ENCODE results near the gene EXOC6B.
"Not testable (repeated sequence)": the region's sequence is repeated elsewhere in the genome, so short reads cannot be mapped to it uniquely, and the experiment has no call there.

The EXOC6B gene

DNA sequence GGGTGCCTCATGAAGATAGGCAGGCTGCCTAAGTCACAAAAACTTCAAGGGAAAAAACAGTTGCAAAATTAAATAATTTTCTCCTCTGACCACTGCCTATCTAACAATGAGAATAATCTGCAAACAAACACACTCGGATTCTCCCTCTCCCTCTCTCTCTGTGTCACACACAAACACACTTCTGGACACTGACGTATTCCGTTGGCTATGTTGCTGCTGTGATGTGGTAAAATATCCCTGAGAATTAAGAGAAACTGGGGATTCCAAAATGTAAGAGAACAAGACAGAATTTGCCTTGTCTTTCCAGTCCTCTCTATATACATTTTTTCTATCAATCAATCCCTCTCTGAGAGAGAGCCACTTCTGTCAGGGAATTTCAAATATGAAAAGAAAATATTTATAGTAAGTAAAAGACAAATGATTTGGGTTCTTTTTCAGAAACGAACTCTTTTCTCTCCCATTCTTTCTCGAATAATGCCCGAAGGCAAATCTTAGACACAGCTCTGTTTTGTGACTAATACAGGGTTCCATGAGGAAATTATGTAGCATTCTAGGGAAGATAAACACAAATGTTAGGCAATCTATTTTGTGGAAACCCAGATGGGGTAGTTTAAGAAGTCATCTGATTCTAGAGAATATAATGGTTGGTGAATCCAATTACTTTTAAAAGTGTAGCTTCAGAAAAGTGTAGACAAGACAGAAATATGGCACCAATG, 367.9 kb downstream of the EXOC6B start:
- no peak for DNase-seq (ENCODE audit: low spot score)

DNA sequence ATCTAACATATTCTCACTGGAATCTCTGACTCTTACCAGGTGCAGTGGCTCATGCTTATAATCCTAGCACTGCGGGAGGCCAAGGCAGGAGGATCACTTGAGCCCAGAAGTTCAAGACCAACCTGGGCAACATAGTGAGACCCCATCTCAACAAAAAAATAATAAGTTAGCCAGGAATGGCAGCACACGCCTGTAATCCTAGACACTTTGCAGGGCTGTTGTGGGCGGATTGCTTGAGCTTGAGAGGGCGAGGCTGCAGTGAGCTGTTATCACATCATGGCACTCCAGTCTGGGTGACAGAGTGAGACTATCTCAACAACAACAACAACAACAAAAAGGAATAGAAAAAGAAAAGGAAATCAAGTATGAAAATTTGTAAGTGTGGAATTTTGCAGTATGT, 371.6 kb downstream of the EXOC6B start:
- DNase-seq (ENCODE audit: low spot score): no peak

DNA sequence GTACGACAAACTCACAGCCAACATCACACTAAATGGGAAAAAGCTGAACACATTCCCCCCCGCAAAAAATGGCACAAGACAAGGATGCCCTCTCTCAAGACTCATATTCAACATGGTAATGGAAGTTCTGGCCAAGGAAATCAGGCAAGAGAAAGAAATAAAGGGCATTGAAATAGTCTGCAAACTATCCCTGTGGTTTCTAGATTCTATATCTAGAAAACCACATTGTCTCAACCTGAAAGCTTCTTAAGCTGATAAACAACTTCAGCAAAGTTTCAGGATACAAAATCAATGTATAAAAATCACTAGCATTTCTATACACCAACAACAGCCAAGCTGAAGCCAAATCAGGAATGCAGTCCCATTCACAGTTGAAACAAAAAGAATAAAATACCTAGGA, 383.6 kb downstream of the EXOC6B start:
- DNase-seq (ENCODE audit: low spot score): no peak

DNA sequence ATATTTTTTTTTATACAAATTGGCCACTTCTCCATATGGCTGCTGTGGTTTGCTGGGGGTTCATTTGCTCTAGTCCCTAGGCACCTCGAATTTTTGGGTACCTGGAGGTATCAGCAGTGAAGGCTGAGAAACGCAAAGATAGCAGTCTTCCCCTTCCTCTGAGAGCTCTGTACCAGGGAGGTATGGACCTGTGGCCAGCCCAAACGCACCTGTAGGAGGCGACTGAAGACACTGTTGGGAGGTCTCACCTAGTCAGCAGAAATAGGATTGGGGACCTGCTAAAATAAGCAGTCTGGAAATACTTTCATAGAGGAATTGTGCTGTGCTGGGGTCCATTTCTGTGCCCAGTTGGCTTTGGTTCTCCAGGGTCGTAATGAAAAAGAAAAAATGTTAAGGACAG, 385.9 kb downstream of the EXOC6B start:
- DNase-seq (ENCODE audit: low spot score): no peak

DNA sequence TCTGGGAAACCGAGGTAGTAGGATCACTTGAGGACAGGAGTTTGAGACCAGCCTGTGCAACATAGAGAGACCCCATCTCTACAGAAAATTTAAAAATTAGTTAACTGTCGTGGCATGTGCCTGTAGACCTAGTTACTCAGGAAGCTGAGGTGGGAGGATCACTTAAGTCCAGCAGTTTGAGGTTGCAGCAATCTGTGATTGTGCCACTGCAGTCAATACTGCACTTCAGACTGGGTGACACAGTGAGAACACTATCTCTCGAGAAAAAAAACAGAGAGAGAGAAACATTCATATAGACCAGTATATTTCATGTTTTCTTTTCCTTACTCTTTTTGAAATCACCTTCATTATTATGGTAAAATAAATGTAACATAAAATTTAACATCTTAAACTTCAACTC, 387.5 kb downstream of the EXOC6B start:
- no peak for DNase-seq (ENCODE audit: low spot score)

DNA sequence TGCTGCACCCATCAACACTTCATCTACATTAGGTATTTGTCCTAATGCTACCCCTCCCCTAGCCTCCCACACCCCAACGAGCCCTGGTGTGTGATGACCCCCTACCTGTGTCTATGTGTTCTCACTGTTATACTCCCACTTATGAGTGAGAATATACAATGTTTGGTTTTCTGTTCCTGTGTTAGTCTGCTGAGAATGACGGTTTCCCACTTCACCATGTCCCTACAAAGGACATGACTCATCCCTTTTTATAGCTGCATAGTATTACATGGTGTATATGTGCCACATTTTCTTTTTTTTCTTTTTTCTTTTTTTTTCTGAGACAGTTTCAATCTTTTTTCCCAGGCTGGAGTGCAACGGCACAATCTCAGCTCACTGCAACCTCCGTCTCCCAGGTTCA, 394.1 kb downstream of the EXOC6B start:
- DNase-seq (ENCODE audit: low spot score): no peak

DNA sequence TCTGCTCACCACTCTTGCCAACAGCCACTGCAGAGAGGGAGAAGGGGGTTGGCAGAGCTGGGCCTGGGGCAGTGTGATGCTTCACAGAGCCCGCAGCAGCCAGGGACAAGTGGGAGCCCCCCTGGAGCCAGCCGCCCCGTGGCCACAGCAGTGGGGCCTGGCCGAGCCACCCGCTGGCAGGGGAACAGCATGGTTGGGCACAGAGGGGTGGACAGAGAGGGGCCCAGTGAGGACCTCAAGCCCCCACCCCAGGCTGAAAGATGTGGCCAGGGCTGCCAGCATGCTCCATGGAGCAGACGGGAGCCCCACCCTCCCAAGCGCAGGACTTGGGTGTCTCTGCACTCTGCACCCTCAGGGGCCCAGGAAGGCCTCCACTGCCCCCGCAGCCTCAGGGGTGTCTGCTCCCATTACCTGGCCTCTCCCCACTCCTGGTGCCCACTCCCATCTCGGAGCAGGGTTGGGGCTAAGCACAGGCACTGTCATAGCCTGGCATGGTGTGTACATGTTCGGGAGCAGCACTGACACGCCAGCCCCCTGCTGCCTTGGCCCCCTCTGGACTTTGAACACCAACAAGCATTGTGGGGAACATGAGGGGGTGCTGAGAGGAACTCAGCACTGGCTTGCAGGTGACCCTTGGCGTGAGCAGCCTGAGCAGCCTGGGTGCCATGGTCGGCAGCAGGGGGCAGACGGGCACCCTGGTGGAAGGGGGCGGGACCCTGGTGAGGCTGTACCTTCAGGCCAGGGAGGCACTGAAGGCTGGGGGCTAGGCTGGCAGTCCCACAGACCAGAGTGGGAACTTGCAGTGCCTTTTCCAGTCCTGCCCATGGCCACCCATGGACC, 398.6 kb downstream of the EXOC6B start:
- no peak for DNase-seq (ENCODE audit: low spot score)

DNA sequence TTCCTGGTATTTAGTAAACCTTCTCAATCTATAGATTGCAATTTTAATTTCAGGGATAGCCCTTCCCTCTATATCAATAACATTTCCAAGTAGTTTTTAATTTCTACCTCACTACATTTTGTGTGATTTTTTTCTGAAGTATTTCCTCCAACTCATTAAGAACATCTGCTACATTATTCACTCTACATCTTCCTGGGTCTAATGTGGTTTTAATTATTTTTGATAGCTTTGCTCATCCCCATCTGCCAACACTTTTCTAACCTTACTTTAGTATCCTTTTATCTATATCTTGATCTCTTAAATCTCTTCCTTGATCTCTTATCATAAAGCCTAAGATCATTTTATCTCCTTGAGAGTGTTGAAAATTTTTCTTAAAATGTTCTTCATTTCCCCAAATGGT, 399.8 kb downstream of the EXOC6B start:
- no peak for DNase-seq (ENCODE audit: low spot score)

DNA sequence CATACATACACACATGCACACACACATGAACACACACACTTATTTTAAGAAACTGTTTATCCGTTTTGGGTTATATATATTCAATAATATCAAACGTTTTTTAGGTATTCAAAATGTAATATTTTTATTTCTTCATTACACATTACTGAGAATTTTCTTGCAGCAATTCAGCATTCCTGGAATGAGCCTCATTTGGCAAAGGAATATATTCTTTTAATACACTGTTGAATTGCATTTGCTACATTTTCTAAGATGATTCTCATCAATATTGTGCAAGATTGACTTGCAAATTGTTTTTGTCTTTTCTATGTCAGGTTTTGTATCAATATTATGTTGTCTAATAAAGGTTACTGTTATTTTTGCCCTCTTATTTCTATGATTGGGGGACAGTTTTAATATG, 402.1 kb downstream of the EXOC6B start:
- no peak for DNase-seq (ENCODE audit: low spot score)

DNA sequence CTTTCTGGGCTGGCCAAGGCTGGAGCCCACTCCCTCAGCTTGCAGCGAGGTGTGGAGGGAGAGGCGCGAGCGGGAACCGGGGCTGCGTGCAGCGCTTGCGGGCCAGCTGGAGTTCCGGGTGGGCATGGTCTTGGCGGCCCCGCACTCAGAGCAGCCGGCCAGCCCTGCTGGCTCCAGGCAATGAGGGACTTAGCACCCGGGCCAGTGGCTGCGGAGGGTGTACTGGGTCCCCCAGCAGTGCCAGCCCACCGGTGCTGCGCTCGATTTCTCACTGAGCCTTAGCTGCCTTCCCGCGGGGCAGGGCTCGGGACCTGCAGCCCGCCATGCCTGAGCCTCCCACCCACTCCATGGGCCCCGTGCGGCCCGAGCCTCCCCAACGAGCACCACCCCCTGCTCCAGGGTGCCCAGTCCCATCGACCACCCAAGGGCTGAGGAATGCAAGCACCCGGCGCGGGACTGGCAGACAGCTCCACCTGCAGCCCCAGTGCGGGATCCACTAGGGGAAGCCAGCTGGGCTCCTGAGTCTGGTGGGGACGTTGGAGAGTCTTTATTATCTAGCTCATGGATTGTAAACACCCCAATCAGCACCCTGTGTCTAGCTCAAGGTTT, 404.0 kb downstream of the EXOC6B start:
- DNase-seq (ENCODE audit: low spot score): not testable (repeated sequence)

DNA sequence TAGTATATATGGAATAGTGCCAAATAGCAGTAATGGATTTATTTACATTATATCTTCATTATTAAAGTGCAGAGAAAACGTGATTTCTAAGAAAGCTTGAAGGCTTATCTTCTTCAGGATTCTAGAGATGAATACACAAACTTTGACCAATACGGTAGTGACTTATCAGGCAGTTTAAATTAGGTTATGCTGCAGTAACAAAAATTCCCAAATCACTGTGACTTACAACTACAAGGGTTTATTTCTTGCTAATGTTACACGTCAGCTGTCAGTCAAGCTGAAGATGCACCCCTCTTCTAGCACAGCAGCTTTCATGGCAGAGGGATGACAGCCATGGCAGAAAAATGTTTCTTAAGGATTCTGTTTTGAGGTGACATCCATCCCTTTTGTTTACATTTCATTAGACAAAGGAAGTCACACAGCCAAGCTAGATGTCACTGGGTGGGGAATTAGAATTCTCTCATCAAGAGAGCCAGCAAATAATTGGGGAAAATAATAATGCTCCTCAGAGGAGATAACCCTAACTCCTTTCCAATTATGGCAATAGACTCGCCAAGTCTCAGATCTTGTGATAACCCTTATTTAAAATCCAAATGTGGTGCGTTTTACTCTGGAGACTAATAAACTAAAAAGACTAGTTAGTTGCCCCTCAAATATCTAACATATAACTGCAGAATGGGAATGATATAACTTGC, 409.9 kb downstream of the EXOC6B start:
- DNase-seq (ENCODE audit: low spot score): no peak

DNA sequence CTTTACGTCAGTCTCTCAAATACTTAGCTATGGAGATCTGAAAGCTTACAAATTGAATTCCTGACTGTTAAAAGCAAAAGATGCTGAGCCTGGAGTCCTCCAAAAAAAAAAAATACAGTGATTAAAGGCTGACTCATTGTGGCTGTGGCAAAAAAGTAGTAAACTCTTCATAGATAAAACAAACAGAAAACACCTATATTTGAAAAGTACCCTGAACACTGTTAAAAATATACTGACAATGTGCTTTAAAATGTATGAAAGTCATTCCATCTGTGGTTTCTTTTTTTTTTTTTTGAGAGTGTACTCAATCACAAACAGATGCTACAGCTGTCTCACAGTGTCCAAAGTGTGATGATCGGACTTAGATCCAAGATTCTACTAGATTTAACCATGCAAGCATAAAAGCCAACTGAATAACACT, 410.6 kb downstream of the EXOC6B start:
- no peak for DNase-seq (ENCODE audit: low spot score)

DNA sequence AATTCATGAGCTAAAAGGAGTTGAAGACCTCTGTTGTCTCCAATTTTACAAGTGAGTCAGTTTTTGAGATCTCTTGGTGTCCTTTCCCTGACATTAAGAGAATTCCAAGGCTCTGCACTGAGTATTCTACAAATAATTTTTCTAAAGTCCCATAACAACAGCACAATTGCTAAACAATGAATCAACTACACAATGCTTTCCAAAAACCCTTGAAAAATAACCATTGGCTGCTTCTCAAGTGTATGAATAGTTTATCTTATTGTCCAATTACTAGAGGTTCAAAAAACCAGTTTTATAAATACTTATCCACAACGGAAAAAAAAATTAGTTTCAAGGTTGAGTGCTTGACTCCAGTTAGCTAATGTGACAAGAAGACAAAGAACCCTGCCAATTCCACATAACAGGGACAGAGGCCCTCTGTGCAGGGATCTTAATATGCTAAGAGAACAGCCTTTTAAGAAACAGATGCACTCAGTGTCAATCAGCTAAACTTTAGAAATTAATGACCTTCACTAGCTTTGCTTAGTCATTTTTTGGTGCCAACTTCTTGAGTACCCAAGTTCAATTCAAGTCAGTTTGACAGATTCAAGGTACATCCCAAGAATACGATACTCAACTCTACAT, 411.6 kb downstream of the EXOC6B start:
- DNase-seq (ENCODE audit: low spot score): no peak

DNA sequence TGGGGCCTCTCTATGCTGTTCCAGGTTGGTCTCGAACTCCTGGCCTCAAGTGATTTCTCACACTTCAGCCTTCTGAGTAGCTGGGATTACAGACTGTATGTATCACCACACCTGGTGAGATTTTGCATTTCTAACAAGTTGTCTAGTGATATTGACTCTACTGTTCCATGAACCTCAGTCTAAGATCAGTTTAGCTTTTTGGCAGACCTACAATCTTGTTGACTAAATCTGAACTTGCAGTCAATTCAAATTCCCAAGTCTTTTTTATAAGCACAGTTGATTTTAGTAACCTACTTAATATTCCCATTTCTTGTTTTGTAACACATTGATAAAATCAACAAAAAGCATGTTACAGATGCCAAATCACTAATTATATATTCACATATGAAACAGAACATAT, 412.1 kb downstream of the EXOC6B start:
- DNase-seq (ENCODE audit: low spot score): no peak

DNA sequence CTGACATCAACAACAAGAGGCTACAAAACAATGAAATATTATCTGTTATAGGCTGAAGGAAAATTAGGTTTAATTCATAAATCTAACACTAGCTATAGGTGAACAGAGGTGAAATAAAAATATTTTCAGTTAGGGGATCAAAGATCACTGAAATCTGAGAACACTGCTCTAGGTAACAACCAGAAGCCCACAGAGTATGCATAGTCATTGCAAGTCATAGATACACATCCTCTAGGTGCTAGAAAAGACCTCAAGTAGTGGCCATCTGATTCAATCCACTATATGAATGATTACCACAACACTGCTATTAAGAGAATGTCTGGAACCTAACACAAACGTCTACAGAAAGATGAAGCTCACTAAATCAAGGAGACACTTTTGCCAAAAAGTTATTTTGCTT, 413.6 kb downstream of the EXOC6B start:
- DNase-seq (ENCODE audit: low spot score): no peak

DNA sequence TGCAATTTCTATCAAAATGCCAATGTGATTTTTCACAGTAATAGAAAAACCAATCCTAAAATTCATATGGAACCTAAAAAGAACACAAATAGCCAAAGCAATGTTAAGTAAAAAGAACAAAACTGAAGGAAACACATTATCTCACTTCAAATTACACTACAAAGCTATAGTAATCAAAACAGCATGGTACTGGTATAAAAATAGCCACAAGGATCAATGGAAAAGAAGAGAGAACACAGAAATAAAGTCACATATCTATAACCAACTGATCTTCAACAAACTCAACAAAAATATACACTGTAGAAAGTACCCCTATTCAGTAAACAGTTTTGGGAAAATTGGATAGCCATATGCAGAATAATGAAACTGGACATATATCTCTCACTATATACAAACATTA, 426.0 kb downstream of the EXOC6B start:
- no peak for DNase-seq (ENCODE audit: low spot score)

DNA sequence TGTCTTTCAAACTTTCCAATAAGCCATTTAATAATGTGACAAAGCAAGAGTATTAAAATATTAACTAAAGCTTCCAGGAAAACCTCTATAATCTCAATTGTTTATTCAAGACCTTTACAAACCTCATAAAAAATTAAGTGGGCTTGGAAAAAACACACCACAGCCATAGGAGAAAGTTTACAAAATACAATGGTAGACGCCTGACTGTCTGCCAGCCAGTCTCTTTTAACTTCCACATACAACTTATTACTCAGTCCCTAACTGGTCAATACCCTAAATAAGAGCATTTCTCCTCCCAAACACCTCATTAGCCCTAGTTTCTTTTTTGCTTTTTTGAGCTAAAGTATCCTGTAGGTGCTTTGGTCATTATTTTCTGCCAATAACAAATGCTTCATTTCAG, 430.7 kb downstream of the EXOC6B start:
- DNase-seq (ENCODE audit: low spot score): no peak

DNA sequence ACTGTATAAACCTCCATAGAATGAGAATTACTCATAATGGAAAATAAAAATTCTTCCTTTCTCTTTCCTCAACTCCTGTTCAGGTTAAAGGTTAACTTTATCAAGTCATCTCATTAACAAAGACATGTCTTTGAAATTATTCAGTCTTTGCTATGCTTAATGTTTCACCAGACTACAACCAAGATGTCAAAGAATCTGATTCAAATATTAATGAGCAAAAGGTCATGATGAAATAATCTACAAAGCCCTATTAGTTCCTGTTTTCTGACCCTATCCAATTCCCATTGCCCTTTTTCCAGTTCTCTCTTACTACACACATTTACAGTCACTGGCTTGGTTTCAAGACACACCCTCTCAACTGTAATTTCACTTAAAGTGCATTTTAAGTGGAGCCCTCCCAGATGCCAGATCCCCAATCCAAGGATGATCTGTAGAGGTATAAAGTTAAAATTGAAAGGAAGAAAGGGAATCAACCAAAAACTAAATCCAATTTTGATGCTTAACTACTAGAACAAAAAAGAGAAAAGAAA, 431.2 kb downstream of the EXOC6B start:
- no peak for DNase-seq (ENCODE audit: low spot score)

DNA sequence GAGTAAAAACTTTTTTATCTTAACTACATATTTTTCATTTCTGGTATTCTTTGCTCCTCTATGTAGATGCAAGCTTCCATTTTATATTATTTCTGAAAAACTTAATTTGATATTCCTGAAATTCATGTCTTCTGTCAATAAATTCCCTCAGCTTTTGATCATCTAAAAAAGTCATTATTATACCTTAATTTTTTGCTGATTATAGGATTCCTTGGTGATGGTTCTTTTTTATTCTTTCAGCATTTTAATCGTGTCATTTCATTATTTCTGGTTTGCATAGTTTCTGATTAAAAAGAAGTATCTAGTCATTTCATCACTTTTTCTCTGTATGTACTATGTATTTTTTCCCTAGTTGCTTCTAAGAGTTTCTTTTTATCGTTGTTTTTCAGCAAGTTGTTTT, 436.4 kb downstream of the EXOC6B start:
- no peak for DNase-seq (ENCODE audit: low spot score)

DNA sequence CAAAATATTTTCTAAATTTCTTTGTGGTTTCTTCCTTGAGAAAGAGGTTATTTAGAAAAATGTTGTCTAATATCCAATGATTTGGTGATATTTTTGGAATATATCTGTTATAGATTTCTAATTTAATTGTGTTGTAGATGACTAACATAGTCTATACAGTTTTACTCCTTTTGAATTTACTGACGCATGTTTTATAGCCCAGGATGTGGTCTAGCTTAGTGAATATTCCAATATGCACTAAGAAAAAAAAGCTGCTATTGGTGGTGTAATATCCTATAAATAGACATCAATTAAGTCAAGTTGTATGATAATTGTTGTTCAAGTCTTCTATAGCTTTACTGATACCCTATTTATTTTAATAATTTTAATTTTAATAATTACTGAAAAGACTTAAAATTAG, 437.6 kb downstream of the EXOC6B start:
- no peak for DNase-seq (ENCODE audit: low spot score)

DNA sequence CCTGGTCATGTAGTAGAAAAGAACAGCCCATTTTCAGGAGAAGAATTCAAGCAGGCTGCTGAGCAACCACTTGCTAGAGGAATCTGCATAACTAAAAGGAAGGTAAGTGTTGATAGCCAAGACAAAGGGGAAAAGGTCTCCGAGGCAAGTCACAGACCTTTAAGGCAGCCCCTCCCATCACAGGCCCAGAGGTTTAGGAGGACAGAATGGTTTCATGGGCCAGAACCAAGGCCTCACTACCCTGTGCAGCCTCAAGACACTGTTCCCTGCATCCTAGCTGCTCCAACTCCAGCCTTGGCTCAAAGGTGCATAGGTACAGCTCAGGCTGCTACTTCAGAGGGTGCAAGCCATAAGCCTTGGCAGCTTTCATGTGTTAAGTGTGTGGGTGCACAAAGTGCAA, 439.5 kb downstream of the EXOC6B start:
- DNase-seq (ENCODE audit: low spot score): no peak
